Erythroblast (primary cell): Measurements from ENCODE around the gene C1orf74.

Source experiments
- GATA1 ChIP-seq: IDR thresholded peaks from 2 replicates; pipeline ENCODE4 v1.6.1; 2011; ENCODE audit warnings: low read depth, mild to moderate bottlenecking, control low read depth, low read length, moderate library complexity
- POLR2A ChIP-seq: IDR thresholded peaks from 2 replicates; pipeline ENCODE4 v1.6.1; 2011; ENCODE audit warnings: mild to moderate bottlenecking, low read length

- no peak for TF ChIP-seq POLR2A
- no peak for TF ChIP-seq GATA1
These were observed 4.1 kb downstream of the C1orf74 start for GRCh38 chr1:209780268-209780667.
